SK-N-SH treated with all-trans-retinoic acid at 6 μM for 48 hours (cell line): ENCODE measurements around the gene ZNF723.

Experiments
- ARNTL ChIP-seq: fragments of 450-650 bp; formaldehyde crosslinking; IDR thresholded peaks from 2 replicates; pipeline ENCODE4 v1.5.0; 2020; ENCODE audit warnings: low read depth, mild to moderate bottlenecking, moderate library complexity, borderline replicate concordance
- BACH2 ChIP-seq: fragments of 250-450 bp; sonication (Bioruptor Pico); IDR thresholded peaks from 2 replicates; pipeline ENCODE4 v1.9.0; 2021; ENCODE audit warnings: mild to moderate bottlenecking, borderline replicate concordance
- CSDC2 ChIP-seq: fragments of 250-450 bp; sonication (Bioruptor Pico); IDR thresholded peaks from 2 replicates; pipeline ENCODE4 v1.5.0; 2020; ENCODE audit warnings: mild to moderate bottlenecking, moderate library complexity
- OSR1 ChIP-seq: fragments of 250-450 bp; sonication (Bioruptor Pico); IDR thresholded peaks from 2 replicates; pipeline ENCODE4 v1.8.0; 2022; ENCODE audit warnings: moderate library complexity, mild to moderate bottlenecking, inconsistent platforms
- RARB ChIP-seq: fragments of 250-450 bp; sonication (Bioruptor Pico); IDR thresholded peaks from 2 replicates; pipeline ENCODE4 v1.8.0; 2021; ENCODE audit warnings: mild to moderate bottlenecking, moderate library complexity
- SNAI2 ChIP-seq: fragments of 250-450 bp; sonication (Bioruptor Pico); IDR thresholded peaks from 2 replicates; pipeline ENCODE4 v1.5.0; 2020; ENCODE audit warnings: mild to moderate bottlenecking, moderate library complexity
- ZNF565 ChIP-seq: fragments of 450-650 bp; formaldehyde crosslinking; conservative IDR thresholded peaks from 2 replicates; pipeline ENCODE4 v1.5.0; 2020; ENCODE audit warnings: low read depth, mild to moderate bottlenecking, moderate library complexity
- TF ChIP-seq, protein P1 (sequence below): fragments of 250-450 bp; sonication (Bioruptor Pico); IDR thresholded peaks from 2 replicates; pipeline ENCODE4 v1.8.0; 2020; ENCODE audit warnings: mild to moderate bottlenecking, moderate library complexity, borderline replicate concordance
- TF ChIP-seq, protein P2 (sequence below): fragments of 250-450 bp; sonication (Bioruptor Pico); IDR thresholded peaks from 2 replicates; pipeline ENCODE4 v1.8.0; 2021; ENCODE audit warnings: low read depth, mild to moderate bottlenecking, moderate library complexity, borderline replicate concordance

DNA sequence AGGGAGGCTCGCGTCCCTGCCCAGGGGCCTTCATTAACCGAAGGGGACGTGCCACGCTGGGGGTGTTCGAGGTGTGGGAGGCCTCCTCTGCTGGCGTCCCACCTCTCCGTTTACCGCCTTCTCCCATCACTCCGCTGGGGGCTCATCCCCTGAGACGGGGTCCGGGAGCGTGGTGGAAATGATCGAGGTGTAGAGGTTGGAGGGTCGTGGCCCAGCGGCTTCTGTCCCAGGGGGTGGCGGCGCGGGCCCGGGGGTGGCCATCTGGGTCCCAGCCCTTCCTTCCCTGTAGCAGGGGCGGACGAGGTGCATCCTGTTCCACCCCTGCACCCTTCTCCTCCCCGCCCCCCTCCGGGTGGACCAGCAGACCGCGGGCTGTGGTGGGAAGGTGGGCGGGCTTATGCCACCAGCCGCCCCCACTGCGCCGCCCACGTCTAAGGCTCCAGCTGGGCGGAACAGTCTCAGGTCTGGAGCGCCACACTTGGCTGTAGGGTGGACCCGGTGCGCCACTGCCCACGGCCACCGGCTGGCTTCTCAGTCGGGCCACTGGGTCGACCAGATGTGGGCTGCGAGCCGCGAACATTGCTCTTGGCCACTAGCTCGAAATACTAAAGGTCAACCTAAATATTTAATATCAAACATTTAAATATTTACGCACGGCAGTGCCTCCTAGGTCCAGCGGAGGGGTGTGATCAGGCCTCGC, 69.5 kb downstream of the ZNF723 start:
- TF ChIP-seq, protein P1, sequence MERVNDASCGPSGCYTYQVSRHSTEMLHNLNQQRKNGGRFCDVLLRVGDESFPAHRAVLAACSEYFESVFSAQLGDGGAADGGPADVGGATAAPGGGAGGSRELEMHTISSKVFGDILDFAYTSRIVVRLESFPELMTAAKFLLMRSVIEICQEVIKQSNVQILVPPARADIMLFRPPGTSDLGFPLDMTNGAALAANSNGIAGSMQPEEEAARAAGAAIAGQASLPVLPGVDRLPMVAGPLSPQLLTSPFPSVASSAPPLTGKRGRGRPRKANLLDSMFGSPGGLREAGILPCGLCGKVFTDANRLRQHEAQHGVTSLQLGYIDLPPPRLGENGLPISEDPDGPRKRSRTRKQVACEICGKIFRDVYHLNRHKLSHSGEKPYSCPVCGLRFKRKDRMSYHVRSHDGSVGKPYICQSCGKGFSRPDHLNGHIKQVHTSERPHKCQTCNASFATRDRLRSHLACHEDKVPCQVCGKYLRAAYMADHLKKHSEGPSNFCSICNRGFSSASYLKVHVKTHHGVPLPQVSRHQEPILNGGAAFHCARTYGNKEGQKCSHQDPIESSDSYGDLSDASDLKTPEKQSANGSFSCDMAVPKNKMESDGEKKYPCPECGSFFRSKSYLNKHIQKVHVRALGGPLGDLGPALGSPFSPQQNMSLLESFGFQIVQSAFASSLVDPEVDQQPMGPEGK = no peak
- TF ChIP-seq BACH2 (CRISPR knock-in tag) (no peak), OSR1 (CRISPR knock-in tag) (no peak), SNAI2 (CRISPR knock-in tag) (no peak), RARB (CRISPR knock-in tag) (no peak), CSDC2 (CRISPR knock-in tag) (no peak), ARNTL (CRISPR knock-in tag) (no peak), ZNF565 (no peak)
- TF ChIP-seq, protein P2, sequence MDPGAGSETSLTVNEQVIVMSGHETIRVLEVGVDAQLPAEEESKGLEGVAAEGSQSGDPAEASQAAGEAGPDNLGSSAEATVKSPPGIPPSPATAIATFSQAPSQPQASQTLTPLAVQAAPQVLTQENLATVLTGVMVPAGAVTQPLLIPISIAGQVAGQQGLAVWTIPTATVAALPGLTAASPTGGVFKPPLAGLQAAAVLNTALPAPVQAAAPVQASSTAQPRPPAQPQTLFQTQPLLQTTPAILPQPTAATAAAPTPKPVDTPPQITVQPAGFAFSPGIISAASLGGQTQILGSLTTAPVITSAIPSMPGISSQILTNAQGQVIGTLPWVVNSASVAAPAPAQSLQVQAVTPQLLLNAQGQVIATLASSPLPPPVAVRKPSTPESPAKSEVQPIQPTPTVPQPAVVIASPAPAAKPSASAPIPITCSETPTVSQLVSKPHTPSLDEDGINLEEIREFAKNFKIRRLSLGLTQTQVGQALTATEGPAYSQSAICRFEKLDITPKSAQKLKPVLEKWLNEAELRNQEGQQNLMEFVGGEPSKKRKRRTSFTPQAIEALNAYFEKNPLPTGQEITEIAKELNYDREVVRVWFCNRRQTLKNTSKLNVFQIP (CRISPR knock-in tag) = no peak
